ENCODE data around the gene SPATC1L. TPM values are rescaled to one million over a fixed set of nuclear protein-coding genes. Genes with fewer than 3 reads are reported as not detected.

The SPATC1L gene
- total RNA-seq, 2 experiments from 2014 or later = 23.2 to 24.2 TPM

DNA sequence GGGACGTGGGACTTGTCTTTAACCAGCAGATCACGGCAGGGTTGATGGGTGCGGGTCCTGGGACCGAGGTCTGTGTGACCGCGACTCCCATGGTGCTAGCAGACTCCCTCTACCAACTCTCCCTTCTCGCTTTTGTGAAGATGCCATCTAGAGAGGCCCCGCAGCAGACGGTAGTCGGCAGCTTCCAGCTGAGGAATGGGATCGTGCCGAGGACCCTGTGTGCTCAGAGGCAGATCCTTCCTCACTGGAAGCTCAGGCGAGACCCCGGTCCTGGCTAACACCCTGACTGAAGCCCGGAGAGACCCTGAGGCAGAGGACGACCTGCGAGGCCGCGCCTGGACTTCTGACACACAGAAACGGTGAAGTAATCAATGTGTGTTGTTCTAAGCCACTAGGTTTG lies 12.5 kb upstream of the SPATC1L start:
- H3K27me3 Mint-ChIP-seq = no peaks in the 10 kb centered on the region
- TF ChIP-seq, protein P1, sequence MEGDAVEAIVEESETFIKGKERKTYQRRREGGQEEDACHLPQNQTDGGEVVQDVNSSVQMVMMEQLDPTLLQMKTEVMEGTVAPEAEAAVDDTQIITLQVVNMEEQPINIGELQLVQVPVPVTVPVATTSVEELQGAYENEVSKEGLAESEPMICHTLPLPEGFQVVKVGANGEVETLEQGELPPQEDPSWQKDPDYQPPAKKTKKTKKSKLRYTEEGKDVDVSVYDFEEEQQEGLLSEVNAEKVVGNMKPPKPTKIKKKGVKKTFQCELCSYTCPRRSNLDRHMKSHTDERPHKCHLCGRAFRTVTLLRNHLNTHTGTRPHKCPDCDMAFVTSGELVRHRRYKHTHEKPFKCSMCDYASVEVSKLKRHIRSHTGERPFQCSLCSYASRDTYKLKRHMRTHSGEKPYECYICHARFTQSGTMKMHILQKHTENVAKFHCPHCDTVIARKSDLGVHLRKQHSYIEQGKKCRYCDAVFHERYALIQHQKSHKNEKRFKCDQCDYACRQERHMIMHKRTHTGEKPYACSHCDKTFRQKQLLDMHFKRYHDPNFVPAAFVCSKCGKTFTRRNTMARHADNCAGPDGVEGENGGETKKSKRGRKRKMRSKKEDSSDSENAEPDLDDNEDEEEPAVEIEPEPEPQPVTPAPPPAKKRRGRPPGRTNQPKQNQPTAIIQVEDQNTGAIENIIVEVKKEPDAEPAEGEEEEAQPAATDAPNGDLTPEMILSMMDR (IDR thresholded peaks at IDR 0.05) = no peak
- ChIA-PET POLR2A (no interaction called here), CTCF (no interaction called here)
- no peaks in the 10 kb centered on the region for H3K9me3 Mint-ChIP-seq
- H3K36me3 Mint-ChIP-seq (ENCODE audit: low read depth) = peaks cover 24% of the 10 kb centered on the region
- no peak overlapping the region for H3K4me3 Mint-ChIP-seq
- H3K4me1 Mint-ChIP-seq (ENCODE audit: low read depth) = no peaks in the 10 kb centered on the region
- no peak for DNase-seq
- intact Hi-C loops (cut with micrococcal nuclease) = no loop called here
- no peak overlapping the region for H3K27ac Mint-ChIP-seq
- ATAC-seq = no peak

DNA sequence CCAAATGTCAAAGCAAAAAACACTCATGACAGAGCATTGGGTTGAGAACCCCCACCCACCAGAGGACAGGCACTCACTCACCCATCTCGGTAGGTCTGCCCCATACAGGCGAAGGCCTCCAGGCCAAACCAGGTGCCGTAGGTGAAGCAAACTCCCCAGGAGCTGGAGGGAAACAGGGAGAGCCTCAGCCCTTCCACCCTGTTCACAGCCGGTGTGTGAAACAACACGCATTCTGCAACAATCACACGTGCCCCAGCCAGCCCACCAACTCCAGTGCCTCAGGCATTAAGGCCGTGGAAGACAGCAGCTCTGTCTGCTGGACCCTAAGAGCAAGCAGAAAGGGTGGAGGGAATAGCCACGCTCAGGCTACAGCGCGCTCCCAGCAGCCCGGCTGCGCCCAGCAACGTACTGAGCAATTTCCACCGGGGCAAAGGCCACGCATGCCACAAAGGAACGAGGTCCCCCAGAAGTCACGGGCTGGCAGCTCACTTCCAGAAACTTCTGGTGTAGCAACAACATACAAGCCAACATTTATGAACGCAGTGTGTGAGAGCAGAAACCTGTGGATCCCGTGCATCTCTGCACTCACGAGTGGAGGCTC lies 11.4 kb upstream of the SPATC1L start:
- no peak for ATAC-seq
- Mint-ChIP-seq H3K27ac (no peak overlapping the region), H3K36me3 (ENCODE audit: low read depth) (peaks cover 24% of the 10 kb centered on the region), H3K9me3 (no peaks in the 10 kb centered on the region), H3K4me1 (ENCODE audit: low read depth) (no peaks in the 10 kb centered on the region), H3K4me3 (no peak overlapping the region), H3K27me3 (no peaks in the 10 kb centered on the region)
- CTCF ChIA-PET = no interaction called here
- intact Hi-C loops (cut with micrococcal nuclease) = no loop called here
- no peak for DNase-seq
- TF ChIP-seq, protein P1 (IDR thresholded peaks at IDR 0.05) = no peak
- POLR2A ChIA-PET = no interaction called here

DNA sequence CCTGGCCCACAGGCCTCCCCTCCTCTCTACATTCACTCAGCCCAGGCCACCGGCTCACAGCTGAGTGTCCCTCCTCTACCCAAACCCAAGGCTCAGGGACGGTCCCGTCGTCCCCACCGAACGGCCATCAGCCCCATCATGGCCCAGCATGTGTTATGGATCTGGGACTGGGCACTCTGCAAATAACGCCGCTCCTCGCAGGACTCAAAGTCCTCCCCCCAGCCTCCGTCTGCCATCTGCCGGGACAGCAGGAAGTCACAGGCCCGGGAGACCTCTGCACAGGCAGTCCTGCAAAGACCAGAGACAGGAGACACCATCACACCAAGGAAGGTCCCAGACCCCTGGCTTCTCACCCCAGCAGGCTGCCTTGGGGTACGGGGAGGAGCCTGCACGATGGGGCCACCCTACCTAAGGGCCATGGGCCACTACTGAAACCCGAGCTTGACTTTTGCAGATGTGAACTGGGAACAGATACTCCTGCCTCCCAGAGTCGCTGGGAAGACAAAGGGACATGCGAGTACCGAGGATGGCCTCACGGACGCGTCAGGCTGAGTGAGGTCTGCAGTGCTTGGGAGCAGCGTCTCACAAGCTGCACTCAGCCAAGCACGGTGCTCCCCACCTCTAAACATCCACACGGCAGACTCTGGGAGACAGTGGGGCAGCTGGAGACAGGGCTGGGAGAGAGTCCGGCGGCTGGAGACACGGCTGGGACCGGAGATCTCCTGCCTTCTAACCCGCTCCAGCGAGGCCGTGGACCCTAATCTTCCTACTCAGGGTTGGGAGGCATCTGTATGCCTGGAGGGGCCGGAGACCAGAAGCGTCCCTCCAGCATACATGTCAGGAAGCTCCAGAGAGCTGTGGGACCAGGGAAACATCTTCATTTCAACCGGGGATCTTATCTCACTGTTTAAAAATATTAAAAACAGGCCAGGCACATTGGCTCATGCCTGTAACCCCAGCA lies 10.4 kb upstream of the SPATC1L start:
- ATAC-seq (no peak), DNase-seq (no peak)
- peaks cover 20% of the 10 kb centered on the region for H3K36me3 Mint-ChIP-seq (ENCODE audit: low read depth)
- POLR2A ChIA-PET = no interaction called here
- TF ChIP-seq, protein P1 (IDR thresholded peaks at IDR 0.05) = no peak
- no peaks in the 10 kb centered on the region for H3K9me3 Mint-ChIP-seq
- intact Hi-C loops (cut with micrococcal nuclease) = no loop called here
- H3K4me3 Mint-ChIP-seq = no peak overlapping the region
- H3K27ac Mint-ChIP-seq = no peak overlapping the region
- H3K27me3 Mint-ChIP-seq = no peaks in the 10 kb centered on the region
- CTCF ChIA-PET = no interaction called here
- H3K4me1 Mint-ChIP-seq (ENCODE audit: low read depth) = no peaks in the 10 kb centered on the region

DNA sequence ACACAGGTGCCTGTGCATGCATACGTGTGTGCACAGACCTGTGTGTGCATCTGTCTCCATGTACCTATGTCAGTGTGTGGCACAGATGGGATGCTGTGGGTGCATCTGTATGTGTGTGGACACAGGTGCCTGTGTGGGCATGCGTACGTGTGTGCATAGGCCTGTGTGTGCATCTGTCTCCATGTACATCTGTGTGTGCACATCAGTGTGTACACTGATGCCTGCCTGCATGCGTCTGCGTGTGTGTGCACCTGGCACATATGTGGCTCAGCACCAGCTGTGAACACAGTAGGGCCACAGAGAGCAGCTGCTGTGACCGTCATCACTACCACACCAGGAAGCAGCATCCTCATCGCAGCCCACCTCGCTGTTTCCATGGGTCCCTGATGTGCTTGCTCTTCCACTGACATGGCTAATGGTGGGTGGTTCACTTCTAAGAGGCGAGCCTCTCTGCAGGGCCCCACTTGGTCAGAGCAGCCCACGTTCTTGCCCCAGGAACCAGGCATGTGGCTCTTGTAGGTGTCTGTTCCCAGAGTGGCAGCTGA lies 9.6 kb upstream of the SPATC1L start:
- no peak overlapping the region for H3K27ac Mint-ChIP-seq
- ChIA-PET CTCF (no interaction called here), POLR2A (no interaction called here)
- no peaks in the 10 kb centered on the region for H3K27me3 Mint-ChIP-seq
- H3K4me1 Mint-ChIP-seq (ENCODE audit: low read depth) = no peaks in the 10 kb centered on the region
- DNase-seq (no peak), ATAC-seq (no peak)
- TF ChIP-seq, protein P1 (IDR thresholded peaks at IDR 0.05) = no peak
- intact Hi-C loops (cut with micrococcal nuclease) = no loop called here
- H3K4me3 Mint-ChIP-seq = no peak overlapping the region
- no peaks in the 10 kb centered on the region for H3K9me3 Mint-ChIP-seq
- H3K36me3 Mint-ChIP-seq (ENCODE audit: low read depth) = peaks cover 13% of the 10 kb centered on the region

All from activated CD8-positive, alpha-beta T cell treated with anti-CD3 and anti-CD28 coated beads for 36 hours (primary cell).